Measurements from ENCODE around the gene SRSF8. TPM values are rescaled to one million over a fixed set of nuclear protein-coding genes. Genes with fewer than 3 reads are reported as not detected.

The SRSF8 gene
- total and polyA plus RNA-seq, 9 of the 15 experiments (the other 6 are each of a cell fraction or from before 2014, with no cell fraction given) = 18.0 to 53.4 (median 27.9) TPM

- TF ChIP-seq MITF (IDR thresholded peaks at IDR 0.05) (peak; percentile 41; the same call in 1 of the 2 replicates), UBTF (IDR thresholded peaks at IDR 0.05; ENCODE audit: borderline replicate concordance in 1 of 2, low read depth in 2 of 2, low read length in 2 of 2) (0 out of 4 replicates have a peak, but pooled peaks have one; percentile 26 to 53), PML (IDR thresholded peaks at IDR 0.05; ENCODE audit: low read length) (peak; percentile 94; the same call in 1 of the 2 replicates), ZNF217 (CRISPR knock-in tag; IDR thresholded peaks at IDR 0.05) (no peak), ZNF124 (CRISPR knock-in tag; IDR thresholded peaks at IDR 0.05) (no peak), ZKSCAN1 (IDR thresholded peaks at IDR 0.05; ENCODE audit: low read depth, low read length) (peak; percentile 67; the same call in 1 of the 2 replicates), TAL1 (IDR thresholded peaks at IDR 0.05) (peak; percentile 89), NFIC (IDR thresholded peaks at IDR 0.05) (peak; percentile 73), KHSRP (IDR thresholded peaks at IDR 0.05) (no peak), MYC (IDR thresholded peaks at IDR 0.05; ENCODE audit: low read depth, low read length) (peak; percentile 69), MYC (CRISPR knock-in tag; IDR thresholded peaks at IDR 0.05; ENCODE audit: borderline replicate concordance, low read depth) (no peak), ZNF449 (CRISPR knock-in tag; IDR thresholded peaks at IDR 0.05) (no peak), MED1 (CRISPR knock-in tag; IDR thresholded peaks at IDR 0.05; ENCODE audit: borderline replicate concordance) (no peak), FOXJ2 (tag; IDR thresholded peaks at IDR 0.05) (no peak), HNRNPLL (IDR thresholded peaks at IDR 0.05; ENCODE audit: low read depth, low read length, poor library complexity, severe bottlenecking) (no peak), HES1 (IDR thresholded peaks at IDR 0.05; ENCODE audit: low read depth) (peak; percentile 90), ATF7 (IDR thresholded peaks at IDR 0.05) (peak; percentile 70; the same call in 1 of the 2 replicates), MAFG (tag; conservative IDR thresholded peaks at IDR 0.05) (peak; percentile 25; the same call in 1 of the 2 replicates), KLF16 (IDR thresholded peaks at IDR 0.05) (peak; percentile 75), SMARCE1 (IDR thresholded peaks at IDR 0.05) (peak; percentile 98), HDAC2 (IDR thresholded peaks at IDR 0.05) (peak; percentile 75), SPI1 (IDR thresholded peaks at IDR 0.05; ENCODE audit: borderline replicate concordance, low read depth, low read length) (no peak), SMARCA4 (IDR thresholded peaks at IDR 0.05) (peak; percentile 97), DACH1 (IDR thresholded peaks at IDR 0.05; ENCODE audit: partially characterized antibody) (peak; percentile 20)
These were observed 42.2 kb downstream of the SRSF8 start (continued) for GRCh38 chr11:95108671-95109551.
